ENCODE measurements around the gene MYO9A.

DNA sequence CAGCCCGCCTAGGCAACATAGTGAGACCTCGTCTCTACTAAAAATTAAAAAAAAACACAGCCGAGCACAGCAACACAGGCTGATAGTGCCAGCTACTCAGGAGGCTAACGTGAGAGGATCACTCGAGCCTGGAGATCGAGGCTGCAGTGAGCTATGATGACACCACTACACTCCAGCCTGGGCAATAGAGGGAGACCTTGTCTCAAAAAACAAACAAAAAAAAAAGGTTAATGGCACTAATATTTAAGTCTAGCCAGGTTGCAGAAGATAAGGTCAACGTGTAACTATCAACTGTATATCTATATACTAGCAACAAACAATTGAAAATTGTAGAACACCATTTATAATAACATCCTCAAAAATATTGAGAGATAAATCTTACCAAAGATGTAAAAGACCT, 75.1 kb downstream of the MYO9A start:
- TF ChIP-seq, protein P1, sequence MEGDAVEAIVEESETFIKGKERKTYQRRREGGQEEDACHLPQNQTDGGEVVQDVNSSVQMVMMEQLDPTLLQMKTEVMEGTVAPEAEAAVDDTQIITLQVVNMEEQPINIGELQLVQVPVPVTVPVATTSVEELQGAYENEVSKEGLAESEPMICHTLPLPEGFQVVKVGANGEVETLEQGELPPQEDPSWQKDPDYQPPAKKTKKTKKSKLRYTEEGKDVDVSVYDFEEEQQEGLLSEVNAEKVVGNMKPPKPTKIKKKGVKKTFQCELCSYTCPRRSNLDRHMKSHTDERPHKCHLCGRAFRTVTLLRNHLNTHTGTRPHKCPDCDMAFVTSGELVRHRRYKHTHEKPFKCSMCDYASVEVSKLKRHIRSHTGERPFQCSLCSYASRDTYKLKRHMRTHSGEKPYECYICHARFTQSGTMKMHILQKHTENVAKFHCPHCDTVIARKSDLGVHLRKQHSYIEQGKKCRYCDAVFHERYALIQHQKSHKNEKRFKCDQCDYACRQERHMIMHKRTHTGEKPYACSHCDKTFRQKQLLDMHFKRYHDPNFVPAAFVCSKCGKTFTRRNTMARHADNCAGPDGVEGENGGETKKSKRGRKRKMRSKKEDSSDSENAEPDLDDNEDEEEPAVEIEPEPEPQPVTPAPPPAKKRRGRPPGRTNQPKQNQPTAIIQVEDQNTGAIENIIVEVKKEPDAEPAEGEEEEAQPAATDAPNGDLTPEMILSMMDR (IDR thresholded peaks at IDR 0.05; ENCODE audit: low read depth, low read length): no peak
- no peak for TF ChIP-seq POLR2A (IDR thresholded peaks at IDR 0.05; ENCODE audit: extremely low read depth, insufficient read length)
- TF ChIP-seq, protein P2, sequence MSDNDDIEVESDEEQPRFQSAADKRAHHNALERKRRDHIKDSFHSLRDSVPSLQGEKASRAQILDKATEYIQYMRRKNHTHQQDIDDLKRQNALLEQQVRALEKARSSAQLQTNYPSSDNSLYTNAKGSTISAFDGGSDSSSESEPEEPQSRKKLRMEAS (IDR thresholded peaks at IDR 0.05; ENCODE audit: low read depth, low read length): no peak
